ENCODE results near the gene TMEM167A. TPM values are rescaled to one million over a fixed set of nuclear protein-coding genes. Genes with fewer than 3 reads are reported as not detected.
A peak's percentile ranks its signal among the peaks of the same experiment; 100 is the strongest.

The TMEM167A gene
- total and polyA plus RNA-seq, 2 experiments from 2014 or later: 179 to 267 TPM

- no peak for ATAC-seq
- no peak overlapping the region for H3K4me2 ChIP-seq
- Mint-ChIP-seq H3K4me1 (peaks cover 33% of the 10 kb centered on the region), H3K36me3 (ENCODE audit: low read depth) (peaks cover 5% of the 10 kb centered on the region; the same call in 2 of the 3 replicates), H3K27me3 (ENCODE audit: insufficient read depth, low read depth, poor library complexity) (no peaks in the 10 kb centered on the region), H3K9me3 (no peaks in the 10 kb centered on the region), H3K27ac (no peak overlapping the region), H3K4me3 (no peak overlapping the region)
- no peak for DNase-seq (ENCODE audit: low spot score)
- no peak overlapping the region for H3K4me3 ChIP-seq
- no peaks in the 10 kb centered on the region for H3K79me2 ChIP-seq (replicated peaks; ENCODE audit: insufficient read depth)
- peak overlapping the region; percentile 76; the same call in 1 of the 2 replicates for H2AFZ ChIP-seq
- H3K27ac ChIP-seq (ENCODE audit: low read depth): no peak overlapping the region
- H3K9me2 ChIP-seq (ENCODE audit: insufficient read depth): no peaks in the 10 kb centered on the region
- H3K36me3 ChIP-seq (ENCODE audit: insufficient read depth): no peaks in the 10 kb centered on the region
- peaks cover 19% of the 10 kb centered on the region for H3K4me1 ChIP-seq (ENCODE audit: insufficient read depth)
- H4K20me1 ChIP-seq (replicated peaks; ENCODE audit: insufficient read depth): no peaks in the 10 kb centered on the region
- no peaks in the 10 kb centered on the region for H3F3A ChIP-seq (replicated peaks; ENCODE audit: low read depth)
- TF ChIP-seq EZH2 (IDR thresholded peaks at IDR 0.05; ENCODE audit: low read depth, unreplicated experiment): no peak
- TF ChIP-seq STAT1 (IDR thresholded peaks at IDR 0.05; ENCODE audit: unreplicated experiment): no peak
- TF ChIP-seq, protein P1, sequence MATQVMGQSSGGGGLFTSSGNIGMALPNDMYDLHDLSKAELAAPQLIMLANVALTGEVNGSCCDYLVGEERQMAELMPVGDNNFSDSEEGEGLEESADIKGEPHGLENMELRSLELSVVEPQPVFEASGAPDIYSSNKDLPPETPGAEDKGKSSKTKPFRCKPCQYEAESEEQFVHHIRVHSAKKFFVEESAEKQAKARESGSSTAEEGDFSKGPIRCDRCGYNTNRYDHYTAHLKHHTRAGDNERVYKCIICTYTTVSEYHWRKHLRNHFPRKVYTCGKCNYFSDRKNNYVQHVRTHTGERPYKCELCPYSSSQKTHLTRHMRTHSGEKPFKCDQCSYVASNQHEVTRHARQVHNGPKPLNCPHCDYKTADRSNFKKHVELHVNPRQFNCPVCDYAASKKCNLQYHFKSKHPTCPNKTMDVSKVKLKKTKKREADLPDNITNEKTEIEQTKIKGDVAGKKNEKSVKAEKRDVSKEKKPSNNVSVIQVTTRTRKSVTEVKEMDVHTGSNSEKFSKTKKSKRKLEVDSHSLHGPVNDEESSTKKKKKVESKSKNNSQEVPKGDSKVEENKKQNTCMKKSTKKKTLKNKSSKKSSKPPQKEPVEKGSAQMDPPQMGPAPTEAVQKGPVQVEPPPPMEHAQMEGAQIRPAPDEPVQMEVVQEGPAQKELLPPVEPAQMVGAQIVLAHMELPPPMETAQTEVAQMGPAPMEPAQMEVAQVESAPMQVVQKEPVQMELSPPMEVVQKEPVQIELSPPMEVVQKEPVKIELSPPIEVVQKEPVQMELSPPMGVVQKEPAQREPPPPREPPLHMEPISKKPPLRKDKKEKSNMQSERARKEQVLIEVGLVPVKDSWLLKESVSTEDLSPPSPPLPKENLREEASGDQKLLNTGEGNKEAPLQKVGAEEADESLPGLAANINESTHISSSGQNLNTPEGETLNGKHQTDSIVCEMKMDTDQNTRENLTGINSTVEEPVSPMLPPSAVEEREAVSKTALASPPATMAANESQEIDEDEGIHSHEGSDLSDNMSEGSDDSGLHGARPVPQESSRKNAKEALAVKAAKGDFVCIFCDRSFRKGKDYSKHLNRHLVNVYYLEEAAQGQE (IDR thresholded peaks at IDR 0.05; ENCODE audit: unreplicated experiment): no peak
- no peak for TF ChIP-seq POLR2AphosphoS5 (IDR thresholded peaks at IDR 0.05; ENCODE audit: low read depth)
- TF ChIP-seq, protein P2, sequence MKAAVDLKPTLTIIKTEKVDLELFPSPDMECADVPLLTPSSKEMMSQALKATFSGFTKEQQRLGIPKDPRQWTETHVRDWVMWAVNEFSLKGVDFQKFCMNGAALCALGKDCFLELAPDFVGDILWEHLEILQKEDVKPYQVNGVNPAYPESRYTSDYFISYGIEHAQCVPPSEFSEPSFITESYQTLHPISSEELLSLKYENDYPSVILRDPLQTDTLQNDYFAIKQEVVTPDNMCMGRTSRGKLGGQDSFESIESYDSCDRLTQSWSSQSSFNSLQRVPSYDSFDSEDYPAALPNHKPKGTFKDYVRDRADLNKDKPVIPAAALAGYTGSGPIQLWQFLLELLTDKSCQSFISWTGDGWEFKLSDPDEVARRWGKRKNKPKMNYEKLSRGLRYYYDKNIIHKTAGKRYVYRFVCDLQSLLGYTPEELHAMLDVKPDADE (IDR thresholded peaks at IDR 0.05): no peak
- no peaks in the 10 kb centered on the region for H3K27me3 ChIP-seq (ENCODE audit: insufficient read depth)
Measured at GRCh38 chr5:83034528-83035207, 42.5 kb downstream of the TMEM167A start.

- H3K27me3 ChIP-seq (ENCODE audit: insufficient read depth): no peaks in the 10 kb centered on the region
- Mint-ChIP-seq H3K27ac (no peak overlapping the region), H3K4me1 (peaks cover 33% of the 10 kb centered on the region), H3K27me3 (ENCODE audit: insufficient read depth, low read depth, poor library complexity) (no peaks in the 10 kb centered on the region), H3K9me3 (no peaks in the 10 kb centered on the region), H3K36me3 (ENCODE audit: low read depth) (peaks cover 5% of the 10 kb centered on the region; the same call in 2 of the 3 replicates), H3K4me3 (no peak overlapping the region)
- H3K4me2 ChIP-seq: no peak overlapping the region
- H3K27ac ChIP-seq (ENCODE audit: low read depth): no peak overlapping the region
- peaks cover 19% of the 10 kb centered on the region for H3K4me1 ChIP-seq (ENCODE audit: insufficient read depth)
- H3K79me2 ChIP-seq (replicated peaks; ENCODE audit: insufficient read depth): no peaks in the 10 kb centered on the region
- no peak overlapping the region for H2AFZ ChIP-seq
- ATAC-seq (no peak), DNase-seq (ENCODE audit: low spot score) (no peak)
- TF ChIP-seq ZNF331 (CRISPR knock-in tag; IDR thresholded peaks at IDR 0.05; ENCODE audit: low read depth) (no peak), ZNF114 (CRISPR knock-in tag; IDR thresholded peaks at IDR 0.05) (no peak), EZH2 (IDR thresholded peaks at IDR 0.05; ENCODE audit: low read depth, unreplicated experiment) (no peak), NANOG (IDR thresholded peaks at IDR 0.05; ENCODE audit: borderline replicate concordance) (no peak), JUNB (IDR thresholded peaks at IDR 0.05; ENCODE audit: unreplicated experiment) (no peak)
- TF ChIP-seq, protein P1 (IDR thresholded peaks at IDR 0.05; ENCODE audit: unreplicated experiment): no peak
- TF ChIP-seq, protein P2 (IDR thresholded peaks at IDR 0.05): no peak
- no peaks in the 10 kb centered on the region for H3F3A ChIP-seq (replicated peaks; ENCODE audit: low read depth)
- no peaks in the 10 kb centered on the region for H3K36me3 ChIP-seq (ENCODE audit: insufficient read depth)
- H3K4me3 ChIP-seq: no peak overlapping the region
- H3K9me2 ChIP-seq (ENCODE audit: insufficient read depth): no peaks in the 10 kb centered on the region
- H4K20me1 ChIP-seq (replicated peaks; ENCODE audit: insufficient read depth): no peaks in the 10 kb centered on the region
Measured at GRCh38 chr5:83034036-83034435, 43.2 kb downstream of the TMEM167A start.

Data from GM23338 (cell line).